ENCODE data around the gene FAM219A. TPM values are rescaled to one million over a fixed set of nuclear protein-coding genes. Genes with fewer than 3 reads are reported as not detected.

Gene FAM219A
- total and polyA plus RNA-seq, 2 donors (not counting 1 experiment from before 2014, with no cell fraction given), result 5.3 to 7.3 TPM

DNA sequence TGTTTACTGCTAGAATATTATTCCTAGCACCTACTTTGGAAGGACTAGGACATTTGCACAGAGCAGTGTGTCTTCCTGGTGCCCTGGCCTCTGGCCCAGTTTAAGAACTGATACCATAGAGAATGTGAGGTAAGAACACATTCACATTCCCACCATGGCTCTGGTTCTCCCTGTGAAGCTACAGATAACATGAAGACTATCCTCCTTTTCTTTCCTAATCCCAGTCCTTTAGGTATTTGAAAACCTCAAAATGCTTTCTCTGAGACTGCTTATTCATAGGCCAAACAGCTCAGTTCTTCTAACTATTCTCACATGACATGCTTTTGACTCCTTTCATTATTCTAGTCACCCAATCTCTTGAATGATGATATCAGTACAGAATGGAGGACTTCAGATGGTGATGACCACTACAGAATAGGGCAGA is 11.9 kb downstream of the FAM219A start:
- no peak overlapping the region for H3K27ac ChIP-seq (ENCODE audit: insufficient read depth, low read length)
- H3K9me3 ChIP-seq (ENCODE audit: control insufficient read depth, insufficient read depth, low read depth, low read length), result no peaks in the 10 kb centered on the region
- H3K4me3 ChIP-seq (replicated peaks in 1 of 4; ENCODE audit: control extremely low read depth in 1 of 4, insufficient read depth in 1 of 4, low read depth in 3 of 4, low read length in 4 of 4), result no peak overlapping the region
- DNase-seq (ENCODE audit: low read depth in 2 of 2), result peak in 1 of 2 donors; percentile 72
- H3K4me2 ChIP-seq (ENCODE audit: extremely low read depth, insufficient read depth, low read length), result no peak overlapping the region
- H3K79me2 ChIP-seq (ENCODE audit: control insufficient read depth, insufficient read depth, low read length), result no peaks in the 10 kb centered on the region
- H3K27me3 ChIP-seq (ENCODE audit: control insufficient read depth, insufficient read depth, low read length), result no peaks in the 10 kb centered on the region
- H4K20me1 ChIP-seq (ENCODE audit: control insufficient read depth, extremely low read depth, insufficient read depth, low read length), result peaks cover 3% of the 10 kb centered on the region
- TF ChIP-seq, protein P1, sequence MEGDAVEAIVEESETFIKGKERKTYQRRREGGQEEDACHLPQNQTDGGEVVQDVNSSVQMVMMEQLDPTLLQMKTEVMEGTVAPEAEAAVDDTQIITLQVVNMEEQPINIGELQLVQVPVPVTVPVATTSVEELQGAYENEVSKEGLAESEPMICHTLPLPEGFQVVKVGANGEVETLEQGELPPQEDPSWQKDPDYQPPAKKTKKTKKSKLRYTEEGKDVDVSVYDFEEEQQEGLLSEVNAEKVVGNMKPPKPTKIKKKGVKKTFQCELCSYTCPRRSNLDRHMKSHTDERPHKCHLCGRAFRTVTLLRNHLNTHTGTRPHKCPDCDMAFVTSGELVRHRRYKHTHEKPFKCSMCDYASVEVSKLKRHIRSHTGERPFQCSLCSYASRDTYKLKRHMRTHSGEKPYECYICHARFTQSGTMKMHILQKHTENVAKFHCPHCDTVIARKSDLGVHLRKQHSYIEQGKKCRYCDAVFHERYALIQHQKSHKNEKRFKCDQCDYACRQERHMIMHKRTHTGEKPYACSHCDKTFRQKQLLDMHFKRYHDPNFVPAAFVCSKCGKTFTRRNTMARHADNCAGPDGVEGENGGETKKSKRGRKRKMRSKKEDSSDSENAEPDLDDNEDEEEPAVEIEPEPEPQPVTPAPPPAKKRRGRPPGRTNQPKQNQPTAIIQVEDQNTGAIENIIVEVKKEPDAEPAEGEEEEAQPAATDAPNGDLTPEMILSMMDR (conservative IDR thresholded peaks at IDR 0.05 in 1 of 2, IDR thresholded peaks at IDR 0.05 in 1 of 2; ENCODE audit: low read depth in 1 of 2, low read length in 2 of 2), result no peak
- TF ChIP-seq EZH2 (IDR thresholded peaks at IDR 0.05; ENCODE audit: low read length, missing control alignments), result no peak
- no peaks in the 10 kb centered on the region for H3K36me3 ChIP-seq (ENCODE audit: control insufficient read depth, insufficient read depth, low read length)
- no peak overlapping the region for H2AFZ ChIP-seq (ENCODE audit: low read length)
- no peaks in the 10 kb centered on the region for H3K4me1 ChIP-seq (ENCODE audit: control insufficient read depth, extremely low read depth, insufficient read depth, low read length)
- H3K9ac ChIP-seq (ENCODE audit: insufficient read depth, low read length), result no peak overlapping the region

GRCh38 chr9:34443976-34444375 is 14.4 kb downstream of the FAM219A start:
- Histone ChIP-seq H3K36me3 (ENCODE audit: control insufficient read depth, insufficient read depth, low read length) (no peaks in the 10 kb centered on the region), H3K4me2 (ENCODE audit: extremely low read depth, insufficient read depth, low read length) (no peak overlapping the region), H3K27ac (ENCODE audit: insufficient read depth, low read length) (no peak overlapping the region), H3K4me3 (replicated peaks in 1 of 4; ENCODE audit: control extremely low read depth in 1 of 4, insufficient read depth in 1 of 4, low read depth in 3 of 4, low read length in 4 of 4) (no peak overlapping the region), H3K9me3 (ENCODE audit: control insufficient read depth, insufficient read depth, low read depth, low read length) (no peaks in the 10 kb centered on the region), H3K79me2 (ENCODE audit: control insufficient read depth, insufficient read depth, low read length) (no peaks in the 10 kb centered on the region), H4K20me1 (ENCODE audit: control insufficient read depth, extremely low read depth, insufficient read depth, low read length) (peaks cover 5% of the 10 kb centered on the region), H3K4me1 (ENCODE audit: control insufficient read depth, extremely low read depth, insufficient read depth, low read length) (no peaks in the 10 kb centered on the region), H2AFZ (ENCODE audit: low read length) (no peak overlapping the region), H3K9ac (ENCODE audit: insufficient read depth, low read length) (no peak overlapping the region), H3K27me3 (ENCODE audit: control insufficient read depth, insufficient read depth, low read length) (no peaks in the 10 kb centered on the region)
- TF ChIP-seq EZH2 (IDR thresholded peaks at IDR 0.05; ENCODE audit: low read length, missing control alignments), result no peak
- TF ChIP-seq, protein P1 (conservative IDR thresholded peaks at IDR 0.05 in 1 of 2, IDR thresholded peaks at IDR 0.05 in 1 of 2; ENCODE audit: low read depth in 1 of 2, low read length in 2 of 2), result no peak
- DNase-seq (ENCODE audit: low read depth in 2 of 2), result no peak

DNA sequence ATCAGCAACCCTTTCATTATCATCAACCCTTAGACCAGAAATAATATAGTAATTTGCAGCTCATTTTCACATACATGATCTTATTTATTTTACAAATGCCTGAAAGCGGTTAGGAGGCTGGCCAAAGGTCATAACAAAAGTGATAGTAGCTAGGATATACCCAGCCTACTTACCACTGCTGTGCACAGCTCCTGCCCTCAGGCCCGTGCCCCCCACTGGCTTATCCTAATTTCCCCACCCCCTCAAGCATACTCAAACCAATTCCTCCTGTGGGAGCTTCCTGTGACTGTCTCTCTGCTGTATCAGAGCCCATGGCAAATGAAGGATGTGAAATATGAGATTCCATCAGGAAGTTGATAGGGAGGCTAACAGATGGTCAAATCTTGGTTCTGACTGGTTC is 14.8 kb downstream of the FAM219A start:
- Histone ChIP-seq H4K20me1 (ENCODE audit: control insufficient read depth, extremely low read depth, insufficient read depth, low read length) (peaks cover 5% of the 10 kb centered on the region), H3K9ac (ENCODE audit: insufficient read depth, low read length) (no peak overlapping the region), H3K79me2 (ENCODE audit: control insufficient read depth, insufficient read depth, low read length) (no peaks in the 10 kb centered on the region), H3K4me1 (ENCODE audit: control insufficient read depth, extremely low read depth, insufficient read depth, low read length) (no peaks in the 10 kb centered on the region), H3K4me3 (replicated peaks in 1 of 4; ENCODE audit: control extremely low read depth in 1 of 4, insufficient read depth in 1 of 4, low read depth in 3 of 4, low read length in 4 of 4) (no peak overlapping the region), H3K27ac (ENCODE audit: insufficient read depth, low read length) (no peak overlapping the region), H3K36me3 (ENCODE audit: control insufficient read depth, insufficient read depth, low read length) (no peaks in the 10 kb centered on the region), H3K9me3 (ENCODE audit: control insufficient read depth, insufficient read depth, low read depth, low read length) (no peaks in the 10 kb centered on the region), H2AFZ (ENCODE audit: low read length) (no peak overlapping the region), H3K4me2 (ENCODE audit: extremely low read depth, insufficient read depth, low read length) (no peak overlapping the region), H3K27me3 (ENCODE audit: control insufficient read depth, insufficient read depth, low read length) (no peaks in the 10 kb centered on the region)
- no peak for TF ChIP-seq EZH2 (IDR thresholded peaks at IDR 0.05; ENCODE audit: low read length, missing control alignments)
- DNase-seq (ENCODE audit: low read depth in 2 of 2), result no peak

All from fibroblast of lung (primary cell).